CD4-positive, CD25-positive, alpha-beta regulatory T cell (primary cell): ENCODE results near the gene ABCG8. TPM values are rescaled to one million over a fixed set of nuclear protein-coding genes. Genes with fewer than 3 reads are reported as not detected.

Experiments used
- ATAC-seq, 2 donors: fragments of 150-1000 bp; cut with Tn5 transposase; one replicate each; pipeline ENCODE4 v1.10.0; 2021; ENCODE audit warnings: low read depth in 2 of 2, moderate number of reproducible peaks in 2 of 2, moderate library complexity in 1 of 2
- DNase-seq, 3 donors: peaks; one replicate each; pipeline versions ENCODE4 v3.0.0 to v3.0.0-alpha.2; 2012 to 2022; ENCODE audit warnings: mixed read lengths in 1 of 3
- H3K27ac ChIP-seq: one replicate; pipeline ENCODE4 v1.7.0; 2013; ENCODE audit warnings: mild to moderate bottlenecking, low read length; ENCODE audit not compliant: insufficient read depth, poor library complexity, severe bottlenecking
- H3K27me3 ChIP-seq: one replicate; pipeline ENCODE4 v1.7.0; 2013; ENCODE audit warnings: low read length; ENCODE audit not compliant: control insufficient read depth, insufficient read depth
- H3K36me3 ChIP-seq: one replicate; pipeline ENCODE4 v1.7.0; 2013; ENCODE audit warnings: mild to moderate bottlenecking, low read length, moderate library complexity; ENCODE audit not compliant: control insufficient read depth, insufficient read depth
- H3K4me1 ChIP-seq: 2 replicates; pipeline ENCODE4 v1.7.0; 2013; ENCODE audit warnings: mild to moderate bottlenecking, low read length; ENCODE audit not compliant: insufficient read depth, control insufficient read depth, poor library complexity, severe bottlenecking
- H3K4me3 ChIP-seq: one replicate; pipeline ENCODE4 v1.7.0; 2013; ENCODE audit warnings: low read depth, mild to moderate bottlenecking, low read length, moderate library complexity
- H3K9me3 ChIP-seq, 2 experiments: 1 replicate in 1 of 2; 2 replicates in 1 of 2; pipeline ENCODE4 v1.7.0; 2013; ENCODE audit warnings: low read length in 2 of 2, mild to moderate bottlenecking in 1 of 2, moderate library complexity in 1 of 2; ENCODE audit not compliant: control insufficient read depth in 2 of 2
- H3K27ac Mint-ChIP-seq, 3 donors: one replicate each; pipeline ENCODE4 v1.8.0; 2020 to 2022; ENCODE audit warnings: mild to moderate bottlenecking in 3 of 3, mixed read lengths in 3 of 3, moderate library complexity in 2 of 3
- H3K27me3 Mint-ChIP-seq: one replicate; pipeline ENCODE4 v1.8.0; 2022; ENCODE audit warnings: mild to moderate bottlenecking, mixed read lengths
- H3K36me3 Mint-ChIP-seq: one replicate; pipeline ENCODE4 v1.8.0; 2020; ENCODE audit warnings: mixed read lengths
- H3K4me1 Mint-ChIP-seq, 4 donors: one replicate each; pipeline ENCODE4 v1.8.0; 2020 to 2022; ENCODE audit warnings: mixed read lengths in 4 of 4, mild to moderate bottlenecking in 1 of 4
- H3K4me3 Mint-ChIP-seq, 4 donors: one replicate each; pipeline ENCODE4 v1.8.0; 2020 to 2022; ENCODE audit warnings: mild to moderate bottlenecking in 4 of 4, mixed read lengths in 4 of 4, moderate library complexity in 3 of 4
- H3K9me3 Mint-ChIP-seq, 7 donors: one replicate each; pipeline ENCODE4 v1.8.0; 2020 to 2022; ENCODE audit warnings: mixed read lengths in 7 of 7, mild to moderate bottlenecking in 3 of 7, moderate library complexity in 2 of 7
- polyA plus RNA-seq, 4 donors: library from polyadenylated mRNA; unstranded; fragments of 300-500 nt; fragmentation: Illumina TruSeq; gene quantifications; one replicate each; pipeline ENCODE4 v1.2.3, GENCODE V29; 2021
- total RNA-seq: library from RNA; stranded (reverse); gene quantifications from one replicate; pipeline ENCODE4 v1.2.3, GENCODE V29; 2022

The ABCG8 gene
- total and polyA plus RNA-seq, 5 donors from 2014 or later: 0.09 to 0.10 TPM; not detected in 3

DNA sequence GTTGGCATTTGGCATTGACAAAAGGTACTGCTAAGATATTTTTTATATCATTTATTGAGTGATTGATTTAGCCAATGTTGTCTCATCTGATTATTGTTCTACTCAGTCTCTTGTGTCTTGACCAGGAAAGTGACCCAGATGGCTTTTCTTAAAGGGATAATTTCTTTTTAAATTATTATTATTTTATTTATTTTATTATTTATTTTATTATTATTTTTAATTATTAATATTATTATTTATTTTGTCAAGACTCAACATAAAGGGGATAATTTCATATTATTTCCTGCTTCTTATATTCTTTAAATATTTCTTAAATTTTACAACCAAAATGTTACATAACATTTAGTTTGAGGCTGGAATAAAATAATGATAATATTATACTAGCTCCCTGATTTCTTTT lies 37.9 kb upstream of the ABCG8 start:
- H3K27ac ChIP-seq: no peak overlapping the region
- H3K27me3 ChIP-seq: no peaks in the 10 kb centered on the region
- Mint-ChIP-seq H3K27me3 (no peaks in the 10 kb centered on the region), H3K9me3 (peaks cover 0 to 1% (median 0%) of the 10 kb centered on the region in 7 donors), H3K36me3 (peaks cover 12% of the 10 kb centered on the region), H3K27ac (no peak overlapping the region), H3K4me3 (no peak overlapping the region), H3K4me1 (no peaks in the 10 kb centered on the region)
- ATAC-seq (no peak), DNase-seq (no peak)
- no peak overlapping the region for H3K4me3 ChIP-seq
- no peaks in the 10 kb centered on the region for H3K36me3 ChIP-seq
- H3K9me3 ChIP-seq: no peaks in the 10 kb centered on the region
- H3K4me1 ChIP-seq: no peaks in the 10 kb centered on the region

DNA sequence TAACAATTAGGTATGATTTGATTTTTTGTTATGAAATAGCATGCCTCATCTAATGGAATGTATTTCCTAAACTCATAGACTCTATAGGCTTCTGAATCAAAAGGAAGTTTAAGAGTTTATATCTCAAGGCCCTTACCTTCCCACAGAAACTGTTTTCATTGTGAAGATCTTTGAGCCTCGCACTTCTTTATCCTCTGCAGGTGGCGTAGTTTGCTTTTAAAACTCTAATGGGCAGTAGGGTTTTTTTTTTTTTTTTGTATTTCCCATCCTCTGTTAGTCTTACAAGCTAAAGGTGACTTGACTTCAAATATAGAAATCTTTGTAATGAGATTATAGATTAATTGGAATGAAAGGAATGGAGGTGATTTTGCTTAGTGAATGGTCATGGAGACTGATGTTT lies 36.6 kb upstream of the ABCG8 start:
- no peak overlapping the region for H3K27ac ChIP-seq
- DNase-seq: no peak
- Mint-ChIP-seq H3K36me3 (peaks cover 17% of the 10 kb centered on the region), H3K4me1 (no peaks in the 10 kb centered on the region), H3K4me3 (no peak overlapping the region), H3K27me3 (no peaks in the 10 kb centered on the region), H3K27ac (no peak overlapping the region), H3K9me3 (no peaks in the 10 kb centered on the region)
- H3K27me3 ChIP-seq: no peaks in the 10 kb centered on the region
- no peaks in the 10 kb centered on the region for H3K4me1 ChIP-seq
- H3K9me3 ChIP-seq: no peaks in the 10 kb centered on the region
- no peaks in the 10 kb centered on the region for H3K36me3 ChIP-seq
- no peak for ATAC-seq
- no peak overlapping the region for H3K4me3 ChIP-seq

- Mint-ChIP-seq H3K4me1 (no peaks in the 10 kb centered on the region), H3K36me3 (peaks cover 17% of the 10 kb centered on the region), H3K27me3 (no peaks in the 10 kb centered on the region), H3K9me3 (no peaks in the 10 kb centered on the region), H3K27ac (no peak overlapping the region), H3K4me3 (no peak overlapping the region)
- H3K27me3 ChIP-seq: no peaks in the 10 kb centered on the region
- no peaks in the 10 kb centered on the region for H3K4me1 ChIP-seq
- ATAC-seq: no peak
- no peaks in the 10 kb centered on the region for H3K9me3 ChIP-seq
- H3K4me3 ChIP-seq: no peak overlapping the region
- H3K27ac ChIP-seq: no peak overlapping the region
- H3K36me3 ChIP-seq: no peaks in the 10 kb centered on the region
- DNase-seq: no peak
Observed at GRCh38 chr2:43803113-43803512, 35.7 kb upstream of the ABCG8 start.

DNA sequence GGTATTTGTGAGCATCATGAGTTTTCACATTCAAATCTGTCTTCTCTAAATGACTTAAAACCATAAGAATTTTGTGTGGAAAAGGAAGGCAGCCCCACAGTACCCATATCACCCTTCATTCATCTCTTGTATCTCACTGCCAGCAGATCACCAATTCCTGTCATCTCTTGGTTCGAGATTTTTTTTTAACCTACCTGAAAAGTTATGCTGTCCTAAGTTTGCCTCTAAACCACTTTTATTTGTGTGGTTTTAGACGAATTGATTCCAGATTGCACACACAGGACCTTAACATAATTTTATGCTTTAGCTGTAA lies 32.1 kb upstream of the ABCG8 start:
- no peak for DNase-seq

DNA sequence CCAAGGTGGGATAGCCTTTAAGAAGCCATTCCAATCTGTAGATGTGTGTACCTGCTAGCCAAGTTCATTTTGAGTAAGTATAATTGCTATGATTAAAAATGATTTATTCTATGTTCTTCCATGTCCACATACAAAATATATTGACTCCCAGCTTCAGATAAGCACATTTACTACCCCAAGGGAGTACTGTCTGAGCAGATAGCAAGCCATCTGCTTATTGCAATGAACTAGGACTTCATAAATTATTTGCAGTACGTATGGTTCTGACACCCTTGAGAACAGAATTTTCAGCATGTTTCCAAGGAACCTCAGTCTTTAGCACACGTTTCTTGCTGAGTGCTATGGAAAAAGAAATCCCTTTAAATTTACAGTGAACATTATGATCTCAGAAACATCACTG lies 28.3 kb upstream of the ABCG8 start:
- DNase-seq: no peak
- H3K4me1 Mint-ChIP-seq: peaks cover 0 to 3% (median 0%) of the 10 kb centered on the region in 4 donors

More for the DNA sequence above, 32.1 kb upstream of the ABCG8 start:
- peaks cover 17% of the 10 kb centered on the region for H3K36me3 Mint-ChIP-seq
- no peak overlapping the region for H3K27ac ChIP-seq
- H3K9me3 ChIP-seq: no peaks in the 10 kb centered on the region
- no peaks in the 10 kb centered on the region for H3K4me1 Mint-ChIP-seq
- H3K9me3 Mint-ChIP-seq: no peaks in the 10 kb centered on the region
- no peak overlapping the region for H3K4me3 Mint-ChIP-seq
- H3K27ac Mint-ChIP-seq: no peak overlapping the region
- no peak overlapping the region for H3K4me3 ChIP-seq
- no peaks in the 10 kb centered on the region for H3K27me3 ChIP-seq
- no peaks in the 10 kb centered on the region for H3K36me3 ChIP-seq
- no peak for ATAC-seq
- no peaks in the 10 kb centered on the region for H3K4me1 ChIP-seq
- no peaks in the 10 kb centered on the region for H3K27me3 Mint-ChIP-seq

DNA sequence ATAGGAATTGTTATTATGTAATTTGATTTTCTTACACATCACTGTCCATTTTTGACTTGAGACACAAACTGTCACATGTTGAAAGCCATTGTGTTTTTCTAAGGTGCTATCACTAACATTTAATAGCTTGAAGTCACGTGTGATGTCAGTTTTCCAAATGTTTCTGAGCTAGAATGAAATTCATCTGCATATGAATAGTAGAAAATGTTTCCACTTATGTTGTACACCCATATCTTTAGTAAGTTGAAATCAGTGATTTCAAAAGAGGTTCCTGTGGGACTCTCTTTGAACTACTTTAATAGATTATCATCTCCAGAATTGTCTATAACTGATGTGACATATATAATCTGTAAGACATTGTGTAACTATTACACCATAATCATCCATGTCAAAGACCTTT lies 27.9 kb upstream of the ABCG8 start:
- Histone ChIP-seq H3K27ac (no peak overlapping the region), H3K27me3 (no peaks in the 10 kb centered on the region), H3K4me3 (no peak overlapping the region), H3K36me3 (no peaks in the 10 kb centered on the region), H3K9me3 (no peaks in the 10 kb centered on the region), H3K4me1 (no peaks in the 10 kb centered on the region)
- no peak overlapping the region for H3K4me3 Mint-ChIP-seq
- peaks cover 4% of the 10 kb centered on the region for H3K27me3 Mint-ChIP-seq
- H3K27ac Mint-ChIP-seq: no peak overlapping the region
- no peaks in the 10 kb centered on the region for H3K9me3 Mint-ChIP-seq
- peaks cover 5% of the 10 kb centered on the region for H3K36me3 Mint-ChIP-seq
- ATAC-seq: no peak
- H3K4me1 Mint-ChIP-seq: peaks cover 0 to 4% (median 0%) of the 10 kb centered on the region in 4 donors
- DNase-seq: no peak

More for the DNA sequence above, 28.3 kb upstream of the ABCG8 start:
- Mint-ChIP-seq H3K4me3 (no peak overlapping the region), H3K36me3 (peaks cover 7% of the 10 kb centered on the region), H3K27me3 (no peaks in the 10 kb centered on the region), H3K27ac (no peak overlapping the region), H3K9me3 (no peaks in the 10 kb centered on the region)
- Histone ChIP-seq H3K4me1 (no peaks in the 10 kb centered on the region), H3K9me3 (no peaks in the 10 kb centered on the region), H3K4me3 (no peak overlapping the region), H3K27me3 (no peaks in the 10 kb centered on the region), H3K27ac (no peak overlapping the region), H3K36me3 (no peaks in the 10 kb centered on the region)
- no peak for ATAC-seq

DNA sequence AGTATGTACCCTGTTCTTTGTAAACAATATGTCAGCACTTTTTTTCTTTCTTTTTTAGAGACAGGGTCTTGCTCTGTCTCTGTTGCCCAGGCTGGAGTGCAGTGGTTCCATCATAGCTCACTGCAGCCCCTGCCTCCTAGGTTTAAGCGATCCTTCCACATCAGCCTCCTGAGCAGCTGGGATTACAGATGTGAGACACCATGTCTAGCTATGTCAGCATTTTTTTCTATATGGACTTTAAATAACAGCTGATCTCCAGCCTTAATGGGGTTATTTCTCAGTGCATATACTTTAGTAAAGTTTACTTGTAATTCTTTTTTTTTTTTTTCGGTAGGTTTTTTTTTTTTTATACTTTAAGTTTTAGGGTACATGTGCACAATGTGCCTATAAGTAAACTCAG lies 26.8 kb upstream of the ABCG8 start:
- no peak for ATAC-seq
- H3K27ac ChIP-seq: no peak overlapping the region
- no peaks in the 10 kb centered on the region for H3K36me3 ChIP-seq
- Mint-ChIP-seq H3K36me3 (no peaks in the 10 kb centered on the region), H3K27ac (no peak overlapping the region), H3K4me1 (peaks cover 0 to 4% (median 0%) of the 10 kb centered on the region in 4 donors), H3K9me3 (no peaks in the 10 kb centered on the region), H3K27me3 (peaks cover 4% of the 10 kb centered on the region), H3K4me3 (no peak overlapping the region)
- no peaks in the 10 kb centered on the region for H3K9me3 ChIP-seq
- DNase-seq: no peak
- H3K27me3 ChIP-seq: no peaks in the 10 kb centered on the region
- H3K4me1 ChIP-seq: no peaks in the 10 kb centered on the region
- no peak overlapping the region for H3K4me3 ChIP-seq

- ATAC-seq: no peak
- Mint-ChIP-seq H3K9me3 (no peaks in the 10 kb centered on the region), H3K27me3 (peaks cover 4% of the 10 kb centered on the region), H3K27ac (peak overlapping the region in 1 of 3 donors; percentile 60), H3K4me3 (no peak overlapping the region), H3K4me1 (peaks cover 0 to 4% (median 0%) of the 10 kb centered on the region in 4 donors), H3K36me3 (no peaks in the 10 kb centered on the region)
- no peak overlapping the region for H3K27ac ChIP-seq
- no peak overlapping the region for H3K4me3 ChIP-seq
- no peaks in the 10 kb centered on the region for H3K27me3 ChIP-seq
- H3K4me1 ChIP-seq: no peaks in the 10 kb centered on the region
- DNase-seq: no peak
- no peaks in the 10 kb centered on the region for H3K36me3 ChIP-seq
- no peaks in the 10 kb centered on the region for H3K9me3 ChIP-seq
Observed at GRCh38 chr2:43812947-43813346, 25.8 kb upstream of the ABCG8 start.
